RWPE2 (cell line): ENCODE data around the gene DMWD.
A peak's percentile ranks its signal among the peaks of the same experiment; 100 is the strongest.

Experiments used
- ATAC-seq: fragments of 200-7000 bp; cut with Tn5 transposase; 3 replicates; pipeline ENCODE4 v1.9.1; 2021; ENCODE audit warnings: low read depth
- DNase-seq: peaks from one replicate; pipeline ENCODE4 v3.0.0-alpha.2; 2020; ENCODE audit warnings: low spot score
- H3K27ac ChIP-seq: fragments of 450-650 bp; 2 replicates; pipeline ENCODE4 v1.5.1; 2017; ENCODE audit warnings: mild to moderate bottlenecking; ENCODE audit not compliant: poor library complexity, severe bottlenecking
- H3K27me3 ChIP-seq: fragments of 250-450 bp; sonication (Bioruptor Pico); 2 replicates; pipeline ENCODE4 v1.5.1; 2021; ENCODE audit warnings: mild to moderate bottlenecking, moderate library complexity; ENCODE audit not compliant: insufficient read depth, poor library complexity, severe bottlenecking
- H3K36me3 ChIP-seq: fragments of 250-450 bp; sonication (Bioruptor Pico); 2 replicates; pipeline ENCODE4 v1.5.1; 2020; ENCODE audit warnings: low read depth, mild to moderate bottlenecking, moderate library complexity
- H3K4me1 ChIP-seq: fragments of 250-450 bp; sonication (Bioruptor Pico); 2 replicates; pipeline ENCODE4 v1.5.1; 2021; ENCODE audit warnings: mild to moderate bottlenecking, moderate library complexity; ENCODE audit not compliant: insufficient read depth, poor library complexity, severe bottlenecking
- H3K4me3 ChIP-seq: fragments of 250-450 bp; sonication (Bioruptor Pico); 2 replicates; pipeline ENCODE4 v1.5.1; 2021; ENCODE audit warnings: mild to moderate bottlenecking, moderate library complexity; ENCODE audit not compliant: severe bottlenecking
- H3K9me3 ChIP-seq: fragments of 250-450 bp; sonication (Bioruptor Pico); 2 replicates; pipeline ENCODE4 v1.5.1; 2021; ENCODE audit warnings: mild to moderate bottlenecking, moderate library complexity; ENCODE audit not compliant: severe bottlenecking
- TF ChIP-seq, protein P1 (sequence below): fragments of 450-650 bp; IDR thresholded peaks from one replicate; pipeline ENCODE4 v1.5.1; 2017; ENCODE audit warnings: mild to moderate bottlenecking, moderate library complexity; ENCODE audit not compliant: poor library complexity, severe bottlenecking

DMWD gene

GRCh38 chr19:45817010-45817724, 24.5 kb upstream of the DMWD start:
- Histone ChIP-seq H3K36me3 (peaks cover 4% of the 10 kb centered on the region; the same call in 1 of the 2 replicates), H3K4me1 (peaks cover 6% of the 10 kb centered on the region), H3K27me3 (no peaks in the 10 kb centered on the region), H3K4me3 (no peak overlapping the region), H3K27ac (no peak overlapping the region), H3K9me3 (no peaks in the 10 kb centered on the region)
- ATAC-seq, result peak; percentile 82
- TF ChIP-seq, protein P1, sequence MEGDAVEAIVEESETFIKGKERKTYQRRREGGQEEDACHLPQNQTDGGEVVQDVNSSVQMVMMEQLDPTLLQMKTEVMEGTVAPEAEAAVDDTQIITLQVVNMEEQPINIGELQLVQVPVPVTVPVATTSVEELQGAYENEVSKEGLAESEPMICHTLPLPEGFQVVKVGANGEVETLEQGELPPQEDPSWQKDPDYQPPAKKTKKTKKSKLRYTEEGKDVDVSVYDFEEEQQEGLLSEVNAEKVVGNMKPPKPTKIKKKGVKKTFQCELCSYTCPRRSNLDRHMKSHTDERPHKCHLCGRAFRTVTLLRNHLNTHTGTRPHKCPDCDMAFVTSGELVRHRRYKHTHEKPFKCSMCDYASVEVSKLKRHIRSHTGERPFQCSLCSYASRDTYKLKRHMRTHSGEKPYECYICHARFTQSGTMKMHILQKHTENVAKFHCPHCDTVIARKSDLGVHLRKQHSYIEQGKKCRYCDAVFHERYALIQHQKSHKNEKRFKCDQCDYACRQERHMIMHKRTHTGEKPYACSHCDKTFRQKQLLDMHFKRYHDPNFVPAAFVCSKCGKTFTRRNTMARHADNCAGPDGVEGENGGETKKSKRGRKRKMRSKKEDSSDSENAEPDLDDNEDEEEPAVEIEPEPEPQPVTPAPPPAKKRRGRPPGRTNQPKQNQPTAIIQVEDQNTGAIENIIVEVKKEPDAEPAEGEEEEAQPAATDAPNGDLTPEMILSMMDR, result peak; percentile 98
- peak; percentile 92 for DNase-seq

DNA sequence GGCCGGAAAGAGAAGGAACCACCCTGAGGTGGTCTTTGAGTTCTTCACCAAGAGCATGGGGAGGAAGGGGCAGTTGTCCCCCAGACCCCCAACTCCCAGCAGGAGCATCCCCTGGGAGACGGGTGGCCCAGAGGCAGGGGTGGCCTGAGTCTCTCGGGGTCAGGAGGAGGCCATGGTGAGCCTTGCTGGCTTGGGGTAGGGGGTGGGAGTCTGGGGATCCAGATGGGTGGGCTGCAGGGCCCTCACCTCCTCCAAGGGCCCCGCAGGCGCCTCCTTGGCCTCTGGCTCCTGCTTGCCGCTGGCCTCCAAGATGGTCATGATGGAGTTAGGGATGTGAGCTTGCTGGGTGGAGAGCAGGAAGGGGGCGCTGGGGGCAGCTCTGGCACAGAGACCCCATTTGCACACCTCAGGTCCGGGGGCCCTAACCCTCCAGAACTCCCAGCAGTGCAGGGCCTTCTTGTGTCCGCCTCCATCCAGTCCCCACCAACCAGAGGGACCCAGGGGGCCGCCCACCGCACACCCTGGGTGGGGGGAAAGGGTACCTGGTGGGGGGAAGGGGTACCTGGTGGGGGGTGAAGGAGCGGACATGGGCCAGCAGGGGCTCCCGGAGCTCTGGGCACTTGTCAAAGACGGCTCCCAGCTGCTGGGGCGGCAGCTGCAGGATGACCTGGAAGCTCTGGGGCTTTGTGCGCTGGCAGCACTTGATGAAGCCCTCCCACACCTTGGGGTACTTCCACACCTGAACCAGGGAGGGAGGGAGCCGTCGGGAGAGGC, 23.8 kb upstream of the DMWD start:
- Histone ChIP-seq H3K9me3 (no peaks in the 10 kb centered on the region), H3K4me3 (no peak overlapping the region), H3K27ac (no peak overlapping the region), H3K27me3 (no peaks in the 10 kb centered on the region), H3K36me3 (peaks cover 4% of the 10 kb centered on the region; the same call in 1 of the 2 replicates), H3K4me1 (peaks cover 6% of the 10 kb centered on the region)
- TF ChIP-seq, protein P1, result no peak
- no peak for ATAC-seq
- no peak for DNase-seq

DNA sequence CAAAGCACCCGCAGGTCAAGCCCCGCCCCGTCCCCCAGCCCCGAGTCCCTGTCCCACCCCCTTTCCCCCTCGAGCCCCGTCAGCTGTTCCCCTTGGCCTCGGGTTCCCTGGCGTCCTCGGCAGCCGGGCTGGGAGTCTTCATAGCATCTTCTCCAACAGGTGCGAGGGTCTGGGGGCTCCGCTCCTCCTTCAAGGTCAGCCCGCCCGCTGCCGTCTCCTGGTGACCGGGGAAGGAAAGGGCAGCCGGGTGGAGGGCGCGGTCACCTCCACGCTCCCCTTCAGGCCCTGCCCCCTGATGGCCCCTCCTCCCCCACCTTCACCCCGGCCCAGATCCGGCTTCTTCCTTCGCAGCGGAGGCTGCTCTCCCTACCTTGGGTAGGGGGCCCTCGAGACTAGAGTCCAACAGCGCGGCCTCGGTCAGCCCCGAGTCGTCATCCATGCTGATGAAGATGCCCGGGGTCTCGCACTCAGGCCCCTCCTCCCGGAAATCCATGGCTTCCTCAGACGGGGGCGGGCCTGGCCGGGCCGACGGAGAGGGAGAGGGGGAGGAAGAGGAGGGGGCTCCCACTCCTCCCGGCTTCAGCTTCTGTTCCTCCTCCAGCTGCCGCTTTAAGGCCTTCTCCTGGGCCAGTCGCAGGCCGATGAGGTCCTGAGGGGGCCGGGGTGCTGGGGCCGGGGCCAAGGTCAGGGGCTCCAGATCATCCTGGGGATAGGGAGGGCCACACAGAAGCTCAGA, 23.0 kb upstream of the DMWD start:
- H3K27me3 ChIP-seq, result no peaks in the 10 kb centered on the region
- DNase-seq (no peak), ATAC-seq (no peak)
- peaks cover 6% of the 10 kb centered on the region for H3K4me1 ChIP-seq
- H3K9me3 ChIP-seq, result no peaks in the 10 kb centered on the region
- TF ChIP-seq, protein P1, result no peak
- H3K27ac ChIP-seq, result no peak overlapping the region
- H3K36me3 ChIP-seq, result peaks cover 4% of the 10 kb centered on the region; the same call in 1 of the 2 replicates
- no peak overlapping the region for H3K4me3 ChIP-seq

- TF ChIP-seq, protein P1, result no peak
- peaks cover under 1% of the 10 kb centered on the region; the same call in 1 of the 2 replicates for H3K36me3 ChIP-seq
- no peaks in the 10 kb centered on the region for H3K27me3 ChIP-seq
- H3K9me3 ChIP-seq, result no peaks in the 10 kb centered on the region
- peaks cover 12% of the 10 kb centered on the region for H3K4me1 ChIP-seq
- no peak for ATAC-seq
- H3K27ac ChIP-seq, result peak within 1 kb of the TSS; percentile 3
- no peak for DNase-seq
- no peak within 1 kb of the TSS for H3K4me3 ChIP-seq
Observed at GRCh38 chr19:45814851-45815480, 22.3 kb upstream of the DMWD start, which contains the start of gene RSPH6A. Gene RSPH6A, minus strand, starts transcription at chr19:45815308. Its CDS starts 132 bp downstream, at chr19:45815176.
